ENCODE measurements around the gene TMCC1.

TMCC1 gene

DNA sequence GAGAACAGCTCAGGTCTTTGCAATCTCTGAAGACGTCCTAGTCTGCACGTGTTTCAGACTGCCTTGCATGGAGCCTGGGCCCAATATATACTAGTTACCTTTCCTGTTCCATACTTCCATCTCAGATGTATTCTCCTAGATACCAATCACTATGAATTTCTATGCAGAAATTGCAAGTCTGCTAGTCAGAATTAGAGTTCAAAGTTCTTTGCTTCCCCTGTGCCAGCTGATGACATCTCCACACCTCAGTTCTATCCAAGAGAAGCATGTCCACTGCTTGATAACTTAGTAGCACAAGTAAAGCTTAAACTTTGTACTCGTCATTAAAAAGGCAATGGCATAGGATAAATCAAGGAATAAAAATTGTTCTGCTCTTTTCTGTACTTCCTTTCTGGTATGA, 153.4 kb downstream of the TMCC1 start:
- H3K79me2 ChIP-seq (ENCODE audit: insufficient read depth, low read depth): no peaks in the 10 kb centered on the region
- no peaks in the 10 kb centered on the region for H3K36me3 ChIP-seq (ENCODE audit: insufficient read depth)
- no peak overlapping the region for H3K9ac ChIP-seq
- no peaks in the 10 kb centered on the region for H3K27me3 ChIP-seq (ENCODE audit: insufficient read depth, low read depth)
- H3K4me1 ChIP-seq (ENCODE audit: low read depth, poor library complexity, severe bottlenecking): no peaks in the 10 kb centered on the region
- H3K27ac ChIP-seq: no peak overlapping the region
- no peaks in the 10 kb centered on the region for H4K20me1 ChIP-seq (ENCODE audit: insufficient read depth)
- no peak overlapping the region for H3K4me3 ChIP-seq (IDR thresholded peaks at IDR 0.05; ENCODE audit: insufficient read depth, low read depth, low read length)
- no peak overlapping the region for H3K4me2 ChIP-seq
- H2AFZ ChIP-seq (ENCODE audit: low read depth): no peak overlapping the region
- TF ChIP-seq, protein P1, sequence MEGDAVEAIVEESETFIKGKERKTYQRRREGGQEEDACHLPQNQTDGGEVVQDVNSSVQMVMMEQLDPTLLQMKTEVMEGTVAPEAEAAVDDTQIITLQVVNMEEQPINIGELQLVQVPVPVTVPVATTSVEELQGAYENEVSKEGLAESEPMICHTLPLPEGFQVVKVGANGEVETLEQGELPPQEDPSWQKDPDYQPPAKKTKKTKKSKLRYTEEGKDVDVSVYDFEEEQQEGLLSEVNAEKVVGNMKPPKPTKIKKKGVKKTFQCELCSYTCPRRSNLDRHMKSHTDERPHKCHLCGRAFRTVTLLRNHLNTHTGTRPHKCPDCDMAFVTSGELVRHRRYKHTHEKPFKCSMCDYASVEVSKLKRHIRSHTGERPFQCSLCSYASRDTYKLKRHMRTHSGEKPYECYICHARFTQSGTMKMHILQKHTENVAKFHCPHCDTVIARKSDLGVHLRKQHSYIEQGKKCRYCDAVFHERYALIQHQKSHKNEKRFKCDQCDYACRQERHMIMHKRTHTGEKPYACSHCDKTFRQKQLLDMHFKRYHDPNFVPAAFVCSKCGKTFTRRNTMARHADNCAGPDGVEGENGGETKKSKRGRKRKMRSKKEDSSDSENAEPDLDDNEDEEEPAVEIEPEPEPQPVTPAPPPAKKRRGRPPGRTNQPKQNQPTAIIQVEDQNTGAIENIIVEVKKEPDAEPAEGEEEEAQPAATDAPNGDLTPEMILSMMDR (conservative IDR thresholded peaks at IDR 0.05; ENCODE audit: low read depth, low read length): no peak

GRCh38 chr3:129739634-129740033, 153.9 kb downstream of the TMCC1 start:
- Histone ChIP-seq H3K9ac (no peak overlapping the region), H3K4me3 (IDR thresholded peaks at IDR 0.05; ENCODE audit: insufficient read depth, low read depth, low read length) (no peak overlapping the region)

DNA sequence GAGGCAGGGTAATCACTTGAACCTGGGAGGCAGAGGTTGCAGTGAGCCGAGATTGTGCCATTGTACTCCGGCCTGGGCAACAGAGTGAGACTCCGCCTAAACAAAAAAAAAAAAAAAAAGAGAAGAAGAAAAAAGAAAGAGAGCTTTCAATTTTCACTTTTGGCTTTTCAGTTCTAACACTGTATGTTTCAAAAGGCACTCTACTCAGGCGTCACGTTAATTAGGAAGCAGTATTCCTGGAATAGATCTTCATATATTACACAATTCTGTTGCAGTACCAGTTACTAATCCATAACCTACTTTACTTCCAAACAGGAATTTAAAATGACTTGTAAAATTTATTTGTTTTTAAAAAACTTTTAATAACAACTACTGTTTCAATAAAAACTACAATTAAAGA, 155.3 kb downstream of the TMCC1 start:
- Histone ChIP-seq H3K27me3 (ENCODE audit: insufficient read depth, low read depth) (no peaks in the 10 kb centered on the region), H4K20me1 (ENCODE audit: insufficient read depth) (no peaks in the 10 kb centered on the region), H3K4me2 (no peak overlapping the region), H3K9ac (no peak overlapping the region), H3K36me3 (ENCODE audit: insufficient read depth) (no peaks in the 10 kb centered on the region), H3K79me2 (ENCODE audit: insufficient read depth, low read depth) (no peaks in the 10 kb centered on the region), H2AFZ (ENCODE audit: low read depth) (no peak overlapping the region), H3K4me3 (IDR thresholded peaks at IDR 0.05; ENCODE audit: insufficient read depth, low read depth, low read length) (no peak overlapping the region), H3K27ac (no peak overlapping the region), H3K4me1 (ENCODE audit: low read depth, poor library complexity, severe bottlenecking) (no peaks in the 10 kb centered on the region)
- TF ChIP-seq, protein P1 (conservative IDR thresholded peaks at IDR 0.05; ENCODE audit: low read depth, low read length): no peak

More at GRCh38 chr3:129739634-129740033, 153.9 kb downstream of the TMCC1 start:
- Histone ChIP-seq H4K20me1 (ENCODE audit: insufficient read depth) (no peaks in the 10 kb centered on the region), H2AFZ (ENCODE audit: low read depth) (no peak overlapping the region), H3K4me2 (no peak overlapping the region), H3K36me3 (ENCODE audit: insufficient read depth) (no peaks in the 10 kb centered on the region), H3K27me3 (ENCODE audit: insufficient read depth, low read depth) (no peaks in the 10 kb centered on the region), H3K79me2 (ENCODE audit: insufficient read depth, low read depth) (no peaks in the 10 kb centered on the region), H3K27ac (no peak overlapping the region), H3K4me1 (ENCODE audit: low read depth, poor library complexity, severe bottlenecking) (no peaks in the 10 kb centered on the region)
- TF ChIP-seq, protein P1 (conservative IDR thresholded peaks at IDR 0.05; ENCODE audit: low read depth, low read length): no peak

GRCh38 chr3:129736070-129736469, 157.4 kb downstream of the TMCC1 start:
- Histone ChIP-seq H3K4me1 (ENCODE audit: low read depth, poor library complexity, severe bottlenecking) (peaks cover 6% of the 10 kb centered on the region), H3K27ac (no peak overlapping the region), H3K79me2 (ENCODE audit: insufficient read depth, low read depth) (no peaks in the 10 kb centered on the region), H2AFZ (ENCODE audit: low read depth) (no peak overlapping the region), H3K4me3 (IDR thresholded peaks at IDR 0.05; ENCODE audit: insufficient read depth, low read depth, low read length) (no peak overlapping the region), H3K9ac (no peak overlapping the region), H4K20me1 (ENCODE audit: insufficient read depth) (no peaks in the 10 kb centered on the region), H3K36me3 (ENCODE audit: insufficient read depth) (no peaks in the 10 kb centered on the region), H3K4me2 (no peak overlapping the region), H3K27me3 (ENCODE audit: insufficient read depth, low read depth) (no peaks in the 10 kb centered on the region)
- TF ChIP-seq, protein P1 (conservative IDR thresholded peaks at IDR 0.05; ENCODE audit: low read depth, low read length): no peak

Measured in KMS-11 (cell line).